ENCODE results near the gene FXN. TPM values are rescaled to one million over a fixed set of nuclear protein-coding genes. Genes with fewer than 3 reads are reported as not detected.

FXN gene
- total RNA-seq, 1 experiment from 2014 or later = 17.8 TPM

- POLR2A ChIA-PET = no interaction called here
- Histone ChIP-seq H3K9me3 (ENCODE audit: control insufficient read depth, insufficient read depth, low read depth, low read length) (no peaks in the 10 kb centered on the region), H3K4me3 (ENCODE audit: low read depth in 2 of 2, low read length in 2 of 2) (no peak overlapping the region), H3K36me3 (ENCODE audit: control insufficient read depth, insufficient read depth, low read length) (no peaks in the 10 kb centered on the region), H3K27me3 (ENCODE audit: control insufficient read depth, insufficient read depth, low read length) (no peaks in the 10 kb centered on the region), H3K27ac (ENCODE audit: low read length) (no peak overlapping the region), H3K4me1 (ENCODE audit: control insufficient read depth, insufficient read depth, low read length) (no peaks in the 10 kb centered on the region)
- BruUV-seq (replicated peaks) = no TSS peak
- TF ChIP-seq POLR2AphosphoS5 (IDR thresholded peaks at IDR 0.05; ENCODE audit: low read depth, low read length) (no peak), REST (IDR thresholded peaks at IDR 0.05; ENCODE audit: insufficient read depth in 1 of 2, low read depth in 2 of 2, low read length in 1 of 2) (no peak), CTCF (IDR thresholded peaks at IDR 0.05) (no peak), SIN3A (IDR thresholded peaks at IDR 0.05; ENCODE audit: borderline replicate concordance, insufficient read depth, low read depth, low read length) (no peak), TCF7L2 (IDR thresholded peaks at IDR 0.05; ENCODE audit: low read depth, low read length) (no peak)
- CTCF ChIA-PET = no interaction called here
- DNase-seq (ENCODE audit: low read depth, low spot score) = no peak
- in situ Hi-C loops (cut with HindIII; ENCODE audit: low pct_unique_long_range_greater_than_20kb, low sequenced_read_pairs) (no loop called here), intact Hi-C loops (cut with micrococcal nuclease; ENCODE audit: unreplicated experiment) (no loop called here)
- ATAC-seq = no peak
These were observed 25.2 kb downstream of the FXN start for GRCh38 chr9:69060766-69061165.

- no TSS peak for BruUV-seq (replicated peaks)
- no peaks in the 10 kb centered on the region for H3K27me3 ChIP-seq (ENCODE audit: control insufficient read depth, insufficient read depth, low read length)
- no peaks in the 10 kb centered on the region for H3K9me3 ChIP-seq (ENCODE audit: control insufficient read depth, insufficient read depth, low read depth, low read length)
- 0 out of 2 replicates have a peak, but pooled peaks cover 3% of the 10 kb centered on the region for H3K36me3 ChIP-seq (ENCODE audit: control insufficient read depth, insufficient read depth, low read length)
- H3K4me1 ChIP-seq (ENCODE audit: control insufficient read depth, insufficient read depth, low read length) = no peaks in the 10 kb centered on the region
- ChIA-PET CTCF (no interaction called here), POLR2A (no interaction called here)
- intact Hi-C loops (cut with micrococcal nuclease; ENCODE audit: unreplicated experiment) (no loop called here), in situ Hi-C loops (cut with HindIII; ENCODE audit: low pct_unique_long_range_greater_than_20kb, low sequenced_read_pairs) (no loop called here)
- no peak for TF ChIP-seq SIN3A (IDR thresholded peaks at IDR 0.05; ENCODE audit: borderline replicate concordance, insufficient read depth, low read depth, low read length)
- TF ChIP-seq TCF7L2 (IDR thresholded peaks at IDR 0.05; ENCODE audit: low read depth, low read length) = no peak
- no peak for TF ChIP-seq CTCF (IDR thresholded peaks at IDR 0.05)
- no peak for TF ChIP-seq REST (IDR thresholded peaks at IDR 0.05; ENCODE audit: insufficient read depth in 1 of 2, low read depth in 2 of 2, low read length in 1 of 2)
- no peak for TF ChIP-seq POLR2AphosphoS5 (IDR thresholded peaks at IDR 0.05; ENCODE audit: low read depth, low read length)
- ATAC-seq (no peak), DNase-seq (ENCODE audit: low read depth, low spot score) (no peak)
- no peak overlapping the region for H3K27ac ChIP-seq (ENCODE audit: low read length)
- H3K4me3 ChIP-seq (ENCODE audit: low read depth in 2 of 2, low read length in 2 of 2) = no peak overlapping the region
These were observed 26.6 kb downstream of the FXN start for GRCh38 chr9:69062195-69062594.

Measured in Panc1 (cell line).